ENCODE results near the gene LOXHD1. TPM values are rescaled to one million over a fixed set of nuclear protein-coding genes. Genes with fewer than 3 reads are reported as not detected.

Gene LOXHD1
- total RNA-seq, 2 experiments from 2014 or later = 0.05 TPM; not detected in 1

GRCh38 chr18:46477425-46478011, 179.5 kb downstream of the LOXHD1 start:
- intact Hi-C loops (cut with micrococcal nuclease) = no loop called here
- Mint-ChIP-seq H3K27me3 (ENCODE audit: low read depth) (no peaks in the 10 kb centered on the region), H3K27ac (no peak overlapping the region), H3K4me1 (ENCODE audit: low read depth) (peaks cover 2% of the 10 kb centered on the region), H3K9me3 (no peaks in the 10 kb centered on the region), H3K36me3 (ENCODE audit: low read depth) (no peaks in the 10 kb centered on the region), H3K4me3 (no peak overlapping the region)
- CTCF ChIA-PET = interaction anchor here (7.3 kb wide), 1 partner anchor 196 kb away, joined by 46 read pairs; no protein-coding TSS in a partner anchor
- no peak for DNase-seq

GRCh38 chr18:46475390-46475752, 181.6 kb downstream of the LOXHD1 start:
- intact Hi-C loops (cut with micrococcal nuclease) = no loop called here
- no peaks in the 10 kb centered on the region for H3K36me3 Mint-ChIP-seq (ENCODE audit: low read depth)
- H3K9me3 Mint-ChIP-seq = no peaks in the 10 kb centered on the region
- CTCF ChIA-PET = no interaction called here
- no peak overlapping the region for H3K4me3 Mint-ChIP-seq
- H3K4me1 Mint-ChIP-seq (ENCODE audit: low read depth) = peaks cover 2% of the 10 kb centered on the region
- H3K27me3 Mint-ChIP-seq (ENCODE audit: low read depth) = no peaks in the 10 kb centered on the region
- DNase-seq = no peak
- no peak overlapping the region for H3K27ac Mint-ChIP-seq

- Mint-ChIP-seq H3K27ac (no peak overlapping the region), H3K9me3 (no peaks in the 10 kb centered on the region), H3K4me3 (no peak overlapping the region), H3K36me3 (ENCODE audit: low read depth) (no peaks in the 10 kb centered on the region), H3K27me3 (ENCODE audit: low read depth) (no peaks in the 10 kb centered on the region), H3K4me1 (ENCODE audit: low read depth) (peaks cover 2% of the 10 kb centered on the region)
- no peak for DNase-seq
- intact Hi-C loops (cut with micrococcal nuclease) = no loop called here
- CTCF ChIA-PET = no interaction called here
Observed at GRCh38 chr18:46474487-46475389, 182.3 kb downstream of the LOXHD1 start.

GRCh38 chr18:46471809-46472498, 185.1 kb downstream of the LOXHD1 start:
- no peaks in the 10 kb centered on the region for H3K9me3 Mint-ChIP-seq

GRCh38 chr18:46470714-46471113, 186.3 kb downstream of the LOXHD1 start:
- H3K36me3 Mint-ChIP-seq (ENCODE audit: low read depth) = no peaks in the 10 kb centered on the region
- H3K9me3 Mint-ChIP-seq = no peaks in the 10 kb centered on the region
- peaks cover 2% of the 10 kb centered on the region for H3K4me1 Mint-ChIP-seq (ENCODE audit: low read depth)
- CTCF ChIA-PET = interaction anchor here (1.3 to 2.2 kb wide), 2 partner anchors 11 to 187 kb away, joined by 3 to 5 read pairs; no protein-coding TSS in a partner anchor
- intact Hi-C loops (cut with micrococcal nuclease) = no loop called here
- no peaks in the 10 kb centered on the region for H3K27me3 Mint-ChIP-seq (ENCODE audit: low read depth)
- H3K27ac Mint-ChIP-seq = no peak overlapping the region
- no peak for DNase-seq
- no peak overlapping the region for H3K4me3 Mint-ChIP-seq

More at GRCh38 chr18:46471809-46472498, 185.1 kb downstream of the LOXHD1 start:
- H3K36me3 Mint-ChIP-seq (ENCODE audit: low read depth) = no peaks in the 10 kb centered on the region
- no peak overlapping the region for H3K27ac Mint-ChIP-seq
- CTCF ChIA-PET = interaction anchor here (0.7 to 2.2 kb wide), 3 partner anchors 10 to 186 kb away, joined by 3 to 5 read pairs (median 4); no protein-coding TSS in a partner anchor
- H3K4me3 Mint-ChIP-seq = no peak overlapping the region
- DNase-seq = no peak
- H3K27me3 Mint-ChIP-seq (ENCODE audit: low read depth) = no peaks in the 10 kb centered on the region
- H3K4me1 Mint-ChIP-seq (ENCODE audit: low read depth) = peaks cover 2% of the 10 kb centered on the region
- intact Hi-C loops (cut with micrococcal nuclease) = no loop called here

GRCh38 chr18:46469186-46469915, 187.7 kb downstream of the LOXHD1 start:
- no peak overlapping the region for H3K4me3 Mint-ChIP-seq
- DNase-seq = no peak
- no peaks in the 10 kb centered on the region for H3K27me3 Mint-ChIP-seq (ENCODE audit: low read depth)
- no peak overlapping the region for H3K27ac Mint-ChIP-seq
- CTCF ChIA-PET = interaction anchor here (0.6 to 0.7 kb wide), 2 partner anchors 119 to 190 kb away, joined by 3 read pairs; no protein-coding TSS in a partner anchor
- no peaks in the 10 kb centered on the region for H3K36me3 Mint-ChIP-seq (ENCODE audit: low read depth)
- no peaks in the 10 kb centered on the region for H3K9me3 Mint-ChIP-seq
- no peaks in the 10 kb centered on the region for H3K4me1 Mint-ChIP-seq (ENCODE audit: low read depth)
- intact Hi-C loops (cut with micrococcal nuclease) = no loop called here

GRCh38 chr18:46468426-46469180, 188.4 kb downstream of the LOXHD1 start:
- intact Hi-C loops (cut with micrococcal nuclease) = no loop called here
- no peaks in the 10 kb centered on the region for H3K27me3 Mint-ChIP-seq (ENCODE audit: low read depth)

GRCh38 chr18:46466234-46467160, 190.5 kb downstream of the LOXHD1 start:
- no peaks in the 10 kb centered on the region for H3K36me3 Mint-ChIP-seq (ENCODE audit: low read depth)
- no peak overlapping the region for H3K4me3 Mint-ChIP-seq
- no peaks in the 10 kb centered on the region for H3K4me1 Mint-ChIP-seq (ENCODE audit: low read depth)
- H3K27ac Mint-ChIP-seq = no peak overlapping the region
- H3K27me3 Mint-ChIP-seq (ENCODE audit: low read depth) = no peaks in the 10 kb centered on the region
- no peaks in the 10 kb centered on the region for H3K9me3 Mint-ChIP-seq
- intact Hi-C loops (cut with micrococcal nuclease) = no loop called here
- no peak for DNase-seq
- CTCF ChIA-PET = interaction anchor here (0.6 to 0.7 kb wide), 2 partner anchors 179 to 926 kb away, joined by 3 read pairs; no protein-coding TSS in a partner anchor

More at GRCh38 chr18:46468426-46469180, 188.4 kb downstream of the LOXHD1 start:
- H3K4me1 Mint-ChIP-seq (ENCODE audit: low read depth) = no peaks in the 10 kb centered on the region
- DNase-seq = no peak
- no peaks in the 10 kb centered on the region for H3K9me3 Mint-ChIP-seq
- CTCF ChIA-PET = interaction anchor here (0.6 kb wide), 1 partner anchor 120 kb away, joined by 3 read pairs; no protein-coding TSS in a partner anchor
- no peaks in the 10 kb centered on the region for H3K36me3 Mint-ChIP-seq (ENCODE audit: low read depth)
- no peak overlapping the region for H3K27ac Mint-ChIP-seq
- no peak overlapping the region for H3K4me3 Mint-ChIP-seq

- DNase-seq = no peak
- Mint-ChIP-seq H3K4me3 (no peak overlapping the region), H3K36me3 (ENCODE audit: low read depth) (no peaks in the 10 kb centered on the region), H3K9me3 (no peaks in the 10 kb centered on the region), H3K27me3 (ENCODE audit: low read depth) (no peaks in the 10 kb centered on the region), H3K4me1 (ENCODE audit: low read depth) (no peaks in the 10 kb centered on the region), H3K27ac (no peak overlapping the region)
- CTCF ChIA-PET = no interaction called here
- intact Hi-C loops (cut with micrococcal nuclease) = no loop called here
Observed at GRCh38 chr18:46464926-46465655, 191.9 kb downstream of the LOXHD1 start.

GRCh38 chr18:46462523-46462922, 194.5 kb downstream of the LOXHD1 start:
- no peaks in the 10 kb centered on the region for H3K4me1 Mint-ChIP-seq (ENCODE audit: low read depth)
- no peak for DNase-seq
- CTCF ChIA-PET = no interaction called here
- H3K4me3 Mint-ChIP-seq = no peak overlapping the region
- H3K36me3 Mint-ChIP-seq (ENCODE audit: low read depth) = no peaks in the 10 kb centered on the region
- no peak overlapping the region for H3K27ac Mint-ChIP-seq
- H3K9me3 Mint-ChIP-seq = no peaks in the 10 kb centered on the region
- H3K27me3 Mint-ChIP-seq (ENCODE audit: low read depth) = no peaks in the 10 kb centered on the region
- intact Hi-C loops (cut with micrococcal nuclease) = no loop called here

Data from activated naive CD4-positive, alpha-beta T cell treated with anti-CD3 and anti-CD28 coated beads for 36 hours (primary cell).